ENCODE results near the gene STX8.
"Not testable (repeated sequence)": the region's sequence is repeated elsewhere in the genome, so short reads cannot be mapped to it uniquely, and the experiment has no call there.

The STX8 gene

GRCh38 chr17:9487406-9487805 lies 88.2 kb downstream of the STX8 start:
- H3K27ac Mint-ChIP-seq: no peak overlapping the region
- DNase-seq (no peak), ATAC-seq (no peak)
- no peaks in the 10 kb centered on the region for H3K4me1 Mint-ChIP-seq
- no peaks in the 10 kb centered on the region for H3K27me3 Mint-ChIP-seq
- H3K4me3 Mint-ChIP-seq: no peak overlapping the region
- no peaks in the 10 kb centered on the region for H3K9me3 Mint-ChIP-seq

GRCh38 chr17:9484789-9485188 lies 90.8 kb downstream of the STX8 start:
- Mint-ChIP-seq H3K9me3 (no peaks in the 10 kb centered on the region), H3K4me1 (no peaks in the 10 kb centered on the region), H3K4me3 (no peak overlapping the region), H3K27me3 (no peaks in the 10 kb centered on the region), H3K27ac (no peak overlapping the region)
- DNase-seq (no peak), ATAC-seq (no peak)

DNA sequence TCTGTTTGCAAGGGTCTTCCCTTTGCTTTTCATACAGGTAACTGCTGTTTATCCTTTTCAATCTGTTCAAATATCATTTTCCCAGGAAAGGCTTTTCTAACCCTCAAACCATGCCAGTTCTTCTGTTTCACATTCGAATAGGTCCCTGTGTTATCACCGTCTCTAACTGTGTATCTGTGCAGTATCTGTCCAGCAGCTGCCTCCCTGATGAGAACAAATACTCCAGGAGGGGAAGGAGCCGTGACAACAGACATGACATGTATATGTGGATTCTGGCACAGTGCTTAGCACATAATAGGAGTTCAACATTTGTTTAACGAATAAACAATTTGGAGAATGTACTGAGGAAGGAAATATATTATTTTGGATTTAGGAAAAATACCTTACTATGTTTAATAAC lies 95.7 kb downstream of the STX8 start:
- Mint-ChIP-seq H3K4me1 (no peaks in the 10 kb centered on the region), H3K27me3 (no peaks in the 10 kb centered on the region), H3K9me3 (no peaks in the 10 kb centered on the region), H3K4me3 (no peak overlapping the region), H3K27ac (no peak overlapping the region)
- DNase-seq: no peak
- ATAC-seq: no peak

- H3K9me3 Mint-ChIP-seq: no peaks in the 10 kb centered on the region
- ATAC-seq (no peak), DNase-seq (no peak)
- no peaks in the 10 kb centered on the region for H3K4me1 Mint-ChIP-seq
- H3K4me3 Mint-ChIP-seq: no peak overlapping the region
- no peak overlapping the region for H3K27ac Mint-ChIP-seq
- no peaks in the 10 kb centered on the region for H3K27me3 Mint-ChIP-seq
Measured at GRCh38 chr17:9478889-9479288, 96.7 kb downstream of the STX8 start.

DNA sequence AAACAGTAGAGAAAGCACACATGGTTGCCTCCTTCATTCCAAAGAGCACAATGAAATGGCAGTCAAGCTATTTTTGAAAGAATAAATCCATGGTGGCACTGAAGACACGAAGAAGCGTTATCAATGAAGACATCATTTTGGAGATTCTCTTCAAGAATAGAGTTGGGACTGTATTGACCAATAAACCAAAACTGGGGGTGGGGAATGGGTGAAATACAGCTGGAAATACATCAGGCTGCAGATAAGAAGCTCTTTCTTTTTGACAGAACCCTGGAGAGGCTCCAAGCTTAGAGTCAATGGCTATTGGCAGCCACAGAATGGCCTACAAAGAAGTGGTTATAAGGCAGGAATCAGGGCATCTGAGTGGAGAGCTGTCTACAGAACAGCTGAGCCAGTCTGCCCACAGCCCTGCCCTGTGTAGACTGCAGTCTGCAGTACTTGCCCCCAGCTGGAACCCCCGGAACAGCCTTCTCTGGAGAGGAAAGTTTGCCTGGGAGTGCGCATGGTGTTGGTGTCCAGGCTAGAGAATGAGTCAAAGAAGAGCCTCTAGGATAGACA lies 100.4 kb downstream of the STX8 start:
- no peaks in the 10 kb centered on the region for H3K27me3 Mint-ChIP-seq
- ATAC-seq (no peak), DNase-seq (no peak)
- H3K4me3 Mint-ChIP-seq: no peak overlapping the region
- peaks cover 18% of the 10 kb centered on the region for H3K4me1 Mint-ChIP-seq
- H3K27ac Mint-ChIP-seq: no peak overlapping the region
- H3K9me3 Mint-ChIP-seq: no peaks in the 10 kb centered on the region

DNA sequence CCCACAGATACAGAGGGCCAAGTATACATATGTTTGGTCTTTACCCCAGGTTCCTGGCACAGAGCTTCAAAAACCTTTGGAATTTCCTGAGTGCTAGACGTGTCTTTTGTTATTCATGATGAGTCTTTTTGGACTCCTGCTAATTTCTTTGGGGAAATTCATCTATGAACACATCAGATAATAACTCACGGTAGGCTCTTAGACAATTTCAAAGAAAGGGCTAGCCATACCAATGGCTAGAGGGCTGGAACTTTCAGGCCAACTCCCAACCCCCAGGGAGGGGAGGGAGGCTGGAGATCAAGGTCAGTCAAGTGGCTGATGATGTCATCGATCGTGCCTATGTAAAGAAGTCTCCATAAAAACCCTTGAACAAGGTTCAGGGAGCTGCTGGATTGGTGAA lies 101.9 kb downstream of the STX8 start:
- H3K27ac Mint-ChIP-seq: no peak overlapping the region
- H3K4me1 Mint-ChIP-seq: peaks cover 27% of the 10 kb centered on the region
- ATAC-seq (no peak), DNase-seq (no peak)
- H3K27me3 Mint-ChIP-seq: no peaks in the 10 kb centered on the region
- H3K9me3 Mint-ChIP-seq: no peaks in the 10 kb centered on the region
- no peak overlapping the region for H3K4me3 Mint-ChIP-seq

DNA sequence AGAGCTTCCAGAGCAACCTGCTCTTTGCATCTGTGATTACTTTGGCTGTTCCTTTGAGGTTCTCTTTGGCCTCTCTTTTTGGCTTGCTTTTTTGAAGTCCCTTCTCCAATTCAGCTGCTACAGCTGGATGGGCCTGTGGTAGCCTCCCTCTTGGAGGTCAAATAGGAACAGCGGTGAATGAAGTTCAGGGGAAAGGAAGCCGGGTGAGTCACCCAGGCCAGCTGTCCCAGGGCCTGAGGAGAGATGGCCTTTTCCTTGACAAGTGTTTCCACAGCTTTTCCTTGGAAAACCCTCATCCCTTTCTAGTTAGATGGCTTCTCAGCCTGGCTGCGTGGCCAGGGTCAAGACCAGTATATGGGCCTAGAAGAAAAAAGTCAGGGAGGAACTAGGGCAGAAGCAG lies 103.1 kb downstream of the STX8 start:
- Mint-ChIP-seq H3K4me3 (no peak overlapping the region), H3K4me1 (peaks cover 27% of the 10 kb centered on the region), H3K9me3 (no peaks in the 10 kb centered on the region), H3K27me3 (no peaks in the 10 kb centered on the region), H3K27ac (peak overlapping the region in 1 of 2 donors; percentile 75)
- DNase-seq: no peak
- ATAC-seq: no peak

DNA sequence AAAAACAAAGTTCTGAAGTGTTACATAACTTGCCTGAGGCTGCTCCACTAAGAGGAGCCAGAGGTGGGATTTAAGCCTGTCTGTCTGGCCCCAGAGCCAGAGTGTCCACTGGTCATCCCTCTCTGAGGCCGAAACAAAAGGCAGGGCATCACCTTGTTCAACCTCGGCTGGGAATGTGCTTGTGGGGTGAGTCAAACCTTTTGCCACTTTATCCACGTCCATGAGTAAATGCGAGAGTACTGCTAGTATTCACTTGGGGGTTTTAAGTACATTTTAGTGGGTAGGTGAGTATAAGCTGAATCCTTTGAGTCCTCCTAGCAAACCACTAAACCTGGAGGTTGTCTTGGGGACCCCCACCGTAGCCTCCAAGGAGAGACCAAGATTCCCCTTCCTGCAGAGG lies 103.5 kb downstream of the STX8 start:
- Mint-ChIP-seq H3K4me1 (peaks cover 27% of the 10 kb centered on the region), H3K9me3 (no peaks in the 10 kb centered on the region), H3K4me3 (no peak overlapping the region), H3K27ac (peak overlapping the region in 1 of 2 donors; percentile 75), H3K27me3 (no peaks in the 10 kb centered on the region)
- ATAC-seq (peak; percentile 33), DNase-seq (no peak)

GRCh38 chr17:9470171-9470570 lies 105.4 kb downstream of the STX8 start:
- H3K4me3 Mint-ChIP-seq: peak overlapping the region; percentile 27 to 61
- peak overlapping the region in 1 of 2 donors; percentile 96 for H3K27ac Mint-ChIP-seq
- ATAC-seq (peak; percentile 97), DNase-seq (peak in 1 of 2 donors; percentile 10)
- no peaks in the 10 kb centered on the region for H3K27me3 Mint-ChIP-seq
- peaks cover 27% of the 10 kb centered on the region for H3K4me1 Mint-ChIP-seq
- H3K9me3 Mint-ChIP-seq: no peaks in the 10 kb centered on the region

GRCh38 chr17:9468937-9469336 lies 106.7 kb downstream of the STX8 start:
- no peak for ATAC-seq
- H3K9me3 Mint-ChIP-seq: no peaks in the 10 kb centered on the region

DNA sequence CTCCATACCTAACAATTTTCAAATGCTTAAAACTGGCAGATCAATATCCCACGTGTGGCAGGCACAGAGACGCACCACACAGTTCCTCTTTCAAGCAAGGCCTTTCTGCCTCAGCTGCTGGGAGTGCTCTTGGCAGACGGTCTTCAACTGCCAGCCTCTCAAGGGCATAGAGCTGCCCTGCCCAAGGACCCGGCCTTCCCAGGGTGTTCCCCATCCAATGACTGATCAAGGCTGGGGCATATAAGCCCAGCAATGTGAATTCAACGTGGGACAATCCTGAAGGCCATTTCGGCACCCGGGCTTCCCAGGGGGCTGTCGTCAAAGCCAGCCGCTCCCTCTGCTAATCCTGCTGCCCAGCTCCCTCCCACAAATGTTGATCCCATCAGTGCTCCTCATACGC lies 107.1 kb downstream of the STX8 start:
- Mint-ChIP-seq H3K9me3 (no peaks in the 10 kb centered on the region), H3K4me1 (peaks cover 27% of the 10 kb centered on the region)

More at GRCh38 chr17:9468937-9469336, 106.7 kb downstream of the STX8 start:
- DNase-seq: no peak
- H3K27ac Mint-ChIP-seq: peak overlapping the region in 1 of 2 donors; percentile 36
- H3K27me3 Mint-ChIP-seq: no peaks in the 10 kb centered on the region
- H3K4me3 Mint-ChIP-seq: no peak overlapping the region
- peaks cover 27% of the 10 kb centered on the region for H3K4me1 Mint-ChIP-seq

GRCh38 chr17:9467518-9467917 lies 108.1 kb downstream of the STX8 start:
- Mint-ChIP-seq H3K27me3 (no peaks in the 10 kb centered on the region), H3K9me3 (no peaks in the 10 kb centered on the region), H3K4me1 (peaks cover 25% of the 10 kb centered on the region), H3K4me3 (no peak overlapping the region), H3K27ac (no peak overlapping the region)
- DNase-seq (no peak), ATAC-seq (no peak)

More for the DNA sequence above, 107.1 kb downstream of the STX8 start:
- ATAC-seq (no peak), DNase-seq (no peak)
- Mint-ChIP-seq H3K4me3 (no peak overlapping the region), H3K27ac (peak overlapping the region in 1 of 2 donors; percentile 36), H3K27me3 (no peaks in the 10 kb centered on the region)

- no peak for ATAC-seq
- H3K27ac Mint-ChIP-seq: no peak overlapping the region
- peaks cover 11% of the 10 kb centered on the region for H3K4me1 Mint-ChIP-seq
- H3K9me3 Mint-ChIP-seq: no peaks in the 10 kb centered on the region
- H3K27me3 Mint-ChIP-seq: no peaks in the 10 kb centered on the region
- no peak overlapping the region for H3K4me3 Mint-ChIP-seq
- DNase-seq: no peak
Measured at GRCh38 chr17:9465210-9465921, 110.3 kb downstream of the STX8 start.

DNA sequence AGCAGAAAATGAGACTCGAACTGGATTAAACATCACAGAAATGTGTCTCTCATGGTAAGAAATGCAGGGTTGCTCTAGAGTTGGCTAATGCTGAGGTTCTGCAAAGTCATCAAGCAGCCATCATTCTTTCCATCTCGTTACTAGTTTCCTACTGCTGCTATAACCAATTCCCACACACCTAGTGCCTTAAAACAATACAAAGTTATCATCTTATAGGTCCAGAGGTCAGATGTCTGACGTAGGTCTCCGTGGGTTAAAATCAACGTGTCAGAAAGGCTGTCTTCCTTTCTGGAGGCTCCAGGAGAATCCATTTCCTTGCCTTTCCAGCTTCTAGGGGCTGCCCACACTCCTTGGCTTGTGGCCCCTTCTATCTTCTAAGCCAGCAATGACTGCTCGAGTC lies 118.6 kb downstream of the STX8 start:
- H3K4me3 Mint-ChIP-seq: no peak overlapping the region
- no peaks in the 10 kb centered on the region for H3K27me3 Mint-ChIP-seq
- no peaks in the 10 kb centered on the region for H3K4me1 Mint-ChIP-seq
- DNase-seq (no peak), ATAC-seq (no peak)
- no peak overlapping the region for H3K27ac Mint-ChIP-seq
- H3K9me3 Mint-ChIP-seq: peaks cover 0 to 7% of the 10 kb centered on the region in 2 donors

- peaks cover 0 to 7% of the 10 kb centered on the region in 2 donors for H3K9me3 Mint-ChIP-seq
- no peaks in the 10 kb centered on the region for H3K4me1 Mint-ChIP-seq
- no peak for ATAC-seq
- DNase-seq: no peak
- no peak overlapping the region for H3K27ac Mint-ChIP-seq
- no peak overlapping the region for H3K4me3 Mint-ChIP-seq
- no peaks in the 10 kb centered on the region for H3K27me3 Mint-ChIP-seq
Measured at GRCh38 chr17:9456330-9456729, 119.3 kb downstream of the STX8 start.

GRCh38 chr17:9451934-9452333 lies 123.7 kb downstream of the STX8 start:
- ATAC-seq: no peak
- DNase-seq: no peak
- no peaks in the 10 kb centered on the region for H3K27me3 Mint-ChIP-seq
- H3K9me3 Mint-ChIP-seq: no peaks in the 10 kb centered on the region
- H3K27ac Mint-ChIP-seq: no peak overlapping the region
- H3K4me3 Mint-ChIP-seq: no peak overlapping the region
- no peaks in the 10 kb centered on the region for H3K4me1 Mint-ChIP-seq

DNA sequence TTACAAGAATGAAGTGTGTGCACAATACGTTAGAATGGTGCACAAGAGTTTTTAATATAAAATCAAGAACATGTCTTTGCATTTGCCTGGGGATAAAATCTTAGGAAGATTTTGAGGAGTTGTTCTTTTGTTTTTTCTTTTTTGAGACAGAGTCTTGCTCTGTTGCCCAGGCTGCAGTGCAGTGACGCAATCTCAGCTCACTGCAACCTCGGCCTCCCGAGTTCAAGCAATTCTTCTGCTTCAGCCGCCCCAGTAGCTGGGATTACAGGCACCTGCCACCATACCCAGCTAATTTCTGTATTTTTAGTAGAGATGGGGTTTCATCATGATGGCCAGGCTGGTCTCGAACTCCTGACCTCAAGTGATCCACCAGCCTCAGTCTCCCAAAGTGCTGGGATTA lies 128.3 kb downstream of the STX8 start:
- not testable (repeated sequence) for ATAC-seq, H3K27me3 Mint-ChIP-seq, H3K4me1 Mint-ChIP-seq, H3K9me3 Mint-ChIP-seq, DNase-seq, H3K4me3 Mint-ChIP-seq, H3K27ac Mint-ChIP-seq
